Fibroblast of mammary gland (primary cell): ENCODE data around the gene GORASP1.

Experiments
- DNase-seq: peaks from one replicate; pipeline ENCODE4 v3.0.0-alpha.2; 2010; ENCODE audit warnings: low read depth
- H3K4me3 ChIP-seq: 2 replicates; pipeline ENCODE4 v1.5.1; 2011; ENCODE audit warnings: low read depth, mild to moderate bottlenecking, low read length, moderate library complexity; ENCODE audit not compliant: control insufficient read depth
- TF ChIP-seq, protein P1 (sequence below): conservative IDR thresholded peaks from 2 replicates; pipeline ENCODE4 v1.5.1; 2011; ENCODE audit warnings: low read depth, low read length, inconsistent platforms; ENCODE audit not compliant: control insufficient read depth, insufficient read depth

Gene GORASP1

DNA sequence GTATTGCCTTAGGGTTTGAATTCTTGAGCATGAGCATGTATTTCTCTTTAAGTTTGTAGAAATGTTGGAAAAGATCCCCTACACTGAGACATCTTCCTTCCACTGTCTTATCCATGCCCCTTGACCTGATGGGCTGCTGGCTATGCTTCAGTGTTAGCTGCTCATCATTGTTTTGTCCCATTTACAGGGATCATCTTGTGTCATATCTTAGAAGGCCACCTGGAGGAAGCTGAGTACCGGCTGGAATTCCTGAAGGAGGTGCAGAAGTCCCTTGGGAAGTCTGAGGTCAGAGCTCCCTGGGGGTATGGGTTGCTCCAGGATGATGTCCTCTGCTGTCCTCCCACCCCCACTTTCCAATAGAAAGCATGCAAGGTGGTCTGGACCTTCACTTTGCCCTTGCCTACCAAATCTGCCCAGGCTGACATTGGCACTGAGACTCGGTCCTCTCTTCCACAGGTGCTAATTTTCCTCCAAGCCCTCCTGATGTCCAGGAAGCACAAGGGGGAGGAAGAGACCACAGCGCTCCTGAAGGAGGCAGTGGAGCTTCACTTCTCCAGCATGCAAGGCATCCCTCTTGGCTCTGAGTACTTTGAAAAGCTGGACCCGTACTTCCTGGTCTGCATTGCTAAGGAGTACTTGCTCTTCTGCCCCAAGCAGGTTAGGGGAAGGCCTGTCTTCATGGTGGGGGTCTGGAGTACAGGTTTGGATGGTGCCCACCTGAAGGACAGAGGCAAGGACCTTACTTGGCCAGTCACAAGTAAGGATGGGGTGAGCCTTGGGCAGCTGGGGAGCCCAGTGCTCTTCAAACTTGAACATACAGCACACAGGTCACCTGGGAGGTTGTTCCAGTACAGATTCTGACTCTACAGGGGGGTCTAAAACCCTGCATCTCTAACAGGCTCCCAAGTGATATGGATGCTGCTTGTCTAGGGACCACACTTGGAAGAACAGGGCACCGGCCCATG lies 17.7 kb upstream of the GORASP1 start:
- no peak overlapping the region for H3K4me3 ChIP-seq
- DNase-seq, result peak; percentile 41
- TF ChIP-seq, protein P1, sequence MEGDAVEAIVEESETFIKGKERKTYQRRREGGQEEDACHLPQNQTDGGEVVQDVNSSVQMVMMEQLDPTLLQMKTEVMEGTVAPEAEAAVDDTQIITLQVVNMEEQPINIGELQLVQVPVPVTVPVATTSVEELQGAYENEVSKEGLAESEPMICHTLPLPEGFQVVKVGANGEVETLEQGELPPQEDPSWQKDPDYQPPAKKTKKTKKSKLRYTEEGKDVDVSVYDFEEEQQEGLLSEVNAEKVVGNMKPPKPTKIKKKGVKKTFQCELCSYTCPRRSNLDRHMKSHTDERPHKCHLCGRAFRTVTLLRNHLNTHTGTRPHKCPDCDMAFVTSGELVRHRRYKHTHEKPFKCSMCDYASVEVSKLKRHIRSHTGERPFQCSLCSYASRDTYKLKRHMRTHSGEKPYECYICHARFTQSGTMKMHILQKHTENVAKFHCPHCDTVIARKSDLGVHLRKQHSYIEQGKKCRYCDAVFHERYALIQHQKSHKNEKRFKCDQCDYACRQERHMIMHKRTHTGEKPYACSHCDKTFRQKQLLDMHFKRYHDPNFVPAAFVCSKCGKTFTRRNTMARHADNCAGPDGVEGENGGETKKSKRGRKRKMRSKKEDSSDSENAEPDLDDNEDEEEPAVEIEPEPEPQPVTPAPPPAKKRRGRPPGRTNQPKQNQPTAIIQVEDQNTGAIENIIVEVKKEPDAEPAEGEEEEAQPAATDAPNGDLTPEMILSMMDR, result peak; percentile 44

DNA sequence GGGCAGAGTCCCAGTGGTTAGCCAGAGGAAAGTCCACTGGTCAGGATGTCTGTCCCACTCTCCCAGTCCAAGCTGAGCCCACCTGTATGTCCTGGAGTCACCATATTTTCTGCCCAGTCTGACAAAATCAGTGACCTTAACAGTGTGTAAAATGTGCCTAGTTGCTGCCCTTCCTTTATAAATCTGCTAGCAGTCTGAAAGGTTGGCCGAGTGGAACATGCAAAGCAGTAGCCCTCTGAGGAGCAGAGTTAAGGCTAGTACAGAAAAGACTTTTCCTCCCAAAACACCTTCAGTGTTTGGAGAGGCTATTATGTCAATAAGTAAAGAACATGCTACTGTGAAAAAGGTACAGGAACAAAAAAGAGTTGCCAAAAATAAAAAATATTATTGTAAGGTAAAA lies 15.4 kb upstream of the GORASP1 start:
- H3K4me3 ChIP-seq, result no peak overlapping the region
- TF ChIP-seq, protein P1, result no peak
- DNase-seq, result no peak

DNA sequence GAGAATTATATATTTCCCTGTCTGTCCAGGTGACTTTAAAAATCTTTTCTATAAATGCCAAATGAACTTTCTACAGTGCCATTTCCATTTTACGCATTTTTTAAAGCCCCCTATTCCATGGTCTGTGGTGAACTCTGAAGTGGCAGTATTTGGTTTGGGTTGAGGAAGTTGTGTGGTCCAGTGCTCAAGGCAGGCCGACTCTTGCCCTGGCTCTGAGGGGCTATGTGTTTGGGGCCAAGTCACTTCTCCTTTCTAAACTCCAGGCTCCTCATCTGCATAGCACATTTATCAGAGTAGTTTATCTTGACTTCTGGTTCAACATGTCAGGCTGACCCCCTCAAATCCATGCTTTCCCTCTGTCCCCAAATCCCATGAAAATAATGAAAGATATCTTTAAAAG lies 14.2 kb upstream of the GORASP1 start:
- no peak overlapping the region for H3K4me3 ChIP-seq
- TF ChIP-seq, protein P1, result no peak
- DNase-seq, result no peak

DNA sequence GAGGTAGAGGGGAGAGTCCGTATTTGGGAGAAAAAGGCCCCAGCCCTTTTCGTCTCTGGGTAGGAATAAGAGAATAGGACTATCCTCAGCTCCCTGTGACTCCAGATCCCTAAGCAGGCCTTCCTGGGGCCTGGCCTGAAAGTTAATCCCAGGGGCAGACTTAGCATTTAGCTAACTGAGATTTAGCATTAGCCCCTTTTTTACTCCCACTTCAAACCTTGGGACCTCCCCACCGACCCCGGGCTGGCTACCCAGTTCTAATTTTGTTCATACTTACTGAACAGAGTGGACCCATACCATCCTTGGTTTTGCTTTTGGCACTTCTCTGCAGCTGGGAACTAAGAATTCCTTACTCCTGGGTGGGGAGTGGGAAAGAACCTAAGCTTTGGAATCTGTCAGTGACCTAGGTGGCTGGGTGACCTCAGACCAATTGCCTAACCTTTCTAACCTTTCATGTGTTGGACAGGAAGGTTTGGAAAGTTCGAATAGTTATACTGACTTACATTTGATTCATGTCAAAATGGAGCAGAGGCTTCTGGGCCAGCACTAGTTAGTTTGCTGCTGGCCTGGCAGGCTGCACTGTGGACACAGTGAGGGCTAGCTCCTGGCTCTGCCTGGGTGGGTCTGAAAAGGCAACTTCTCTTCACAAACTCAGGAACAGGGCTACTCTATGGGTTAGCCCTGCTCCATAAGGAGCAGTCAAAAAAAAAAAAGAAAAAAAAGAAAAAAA lies 11.7 kb upstream of the GORASP1 start:
- no peak for DNase-seq
- TF ChIP-seq, protein P1, result no peak
- H3K4me3 ChIP-seq, result no peak overlapping the region

DNA sequence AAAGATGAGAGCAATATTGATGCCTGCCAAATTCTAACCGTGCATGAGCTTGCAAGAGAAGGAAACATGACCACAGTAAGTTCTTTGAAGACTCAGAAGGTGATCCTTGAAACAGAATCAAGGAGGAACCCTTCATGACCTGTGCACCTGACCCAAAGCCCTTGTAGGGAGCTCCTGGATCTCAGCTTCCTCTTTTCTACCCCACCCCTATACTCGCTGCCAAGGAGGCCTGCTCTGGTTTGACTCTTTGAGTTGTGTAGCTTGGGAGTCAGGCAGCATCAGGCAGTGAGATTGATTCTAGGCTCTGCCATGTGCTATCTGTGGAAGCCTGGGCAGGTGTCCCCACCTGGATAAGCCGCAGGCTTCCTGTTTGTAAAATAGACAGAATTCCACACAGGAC lies 10.7 kb upstream of the GORASP1 start:
- no peak overlapping the region for H3K4me3 ChIP-seq
- no peak for DNase-seq
- TF ChIP-seq, protein P1, result no peak

DNA sequence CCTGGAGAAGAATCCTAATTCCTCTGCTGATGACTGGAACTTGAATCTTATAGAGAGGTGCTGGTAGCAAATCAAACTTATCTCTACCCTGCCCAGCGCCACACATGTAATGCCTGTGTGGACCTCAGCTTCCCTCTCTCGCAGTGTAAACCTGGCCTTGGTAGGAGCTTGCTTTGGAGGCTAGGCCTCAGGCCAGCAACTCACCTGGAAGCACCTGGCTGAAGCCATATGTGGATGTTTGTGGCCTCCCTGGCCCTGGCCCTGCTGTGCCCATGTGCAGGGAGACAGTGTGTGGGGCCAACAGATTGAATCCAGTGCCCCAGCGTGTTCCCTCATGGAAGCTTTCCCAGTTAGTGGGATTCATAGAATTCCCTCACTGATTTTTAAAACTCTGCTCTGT lies 8.4 kb upstream of the GORASP1 start:
- TF ChIP-seq, protein P1, result no peak
- DNase-seq, result no peak
- H3K4me3 ChIP-seq, result no peak overlapping the region
